DND-41 (cell line): ENCODE data around the gene SPRR4.

Experiments used
- ATAC-seq: fragments of 200-7000 bp; cut with Tn5 transposase; 3 replicates; pipeline ENCODE4 v1.9.1; 2021; ENCODE audit warnings: low read depth; ENCODE audit not compliant: insufficient read depth
- DNase-seq: peaks from one replicate; pipeline ENCODE4 v3.0.0-alpha.2; 2020
- H2AFZ ChIP-seq: 2 replicates; pipeline ENCODE4 v1.6.0; 2012; ENCODE audit warnings: low read depth, low read length
- H3K27ac ChIP-seq: 2 replicates; pipeline ENCODE4 v1.5.1; 2012; ENCODE audit warnings: low read length, inconsistent platforms
- H3K27me3 ChIP-seq: fragments of 200-600 bp; sonication (generic); 2 replicates; pipeline ENCODE4 v1.6.0; 2012; ENCODE audit warnings: low read length, mild to moderate bottlenecking, inconsistent platforms; ENCODE audit not compliant: insufficient read depth, poor library complexity
- H3K36me3 ChIP-seq: 2 replicates; pipeline ENCODE4 v1.5.1; 2012; ENCODE audit warnings: low read length, inconsistent platforms; ENCODE audit not compliant: insufficient read depth
- H3K4me1 ChIP-seq: 2 replicates; pipeline ENCODE4 v1.5.1; 2012; ENCODE audit warnings: mild to moderate bottlenecking, low read length; ENCODE audit not compliant: insufficient read depth
- H3K4me2 ChIP-seq: 2 replicates; pipeline ENCODE4 v1.6.0; 2012; ENCODE audit warnings: mild to moderate bottlenecking, moderate library complexity, low read length, inconsistent platforms; ENCODE audit not compliant: insufficient read depth
- H3K4me3 ChIP-seq, 2 experiments: fragments of 200-600 bp in 1 of 2; shearing (Covaris generic) in 1 of 2; 2 replicates each; pipeline ENCODE4 v1.5.1; 2012 to 2016; ENCODE audit warnings: inconsistent platforms in 2 of 2, low read length in 2 of 2, mild to moderate bottlenecking in 2 of 2, low read depth in 1 of 2, moderate library complexity in 1 of 2
- H3K79me2 ChIP-seq: 2 replicates; pipeline ENCODE4 v1.6.0; 2012; ENCODE audit warnings: low read length, inconsistent platforms; ENCODE audit not compliant: insufficient read depth
- H3K9ac ChIP-seq: 2 replicates; pipeline ENCODE4 v1.6.0; 2012; ENCODE audit warnings: low read depth, mild to moderate bottlenecking, inconsistent platforms, low read length, moderate library complexity
- H3K9me3 ChIP-seq: 2 replicates; pipeline ENCODE4 v1.5.1; 2012; ENCODE audit warnings: low read length, moderate library complexity, mild to moderate bottlenecking, inconsistent platforms; ENCODE audit not compliant: insufficient read depth, severe bottlenecking
- H4K20me1 ChIP-seq: 2 replicates; pipeline ENCODE4 v1.6.0; 2012; ENCODE audit warnings: low read length; ENCODE audit not compliant: insufficient read depth
- EZH2 ChIP-seq: IDR thresholded peaks from 3 replicates; pipeline ENCODE4 v1.6.1; 2012; ENCODE audit warnings: borderline replicate concordance, low read depth, mild to moderate bottlenecking, moderate library complexity, low read length, inconsistent platforms; ENCODE audit not compliant: severe bottlenecking
- TF ChIP-seq, protein P1 (sequence below): IDR thresholded peaks from 2 replicates; pipeline ENCODE4 v1.5.1; 2012; ENCODE audit warnings: borderline replicate concordance, low read length, moderate library complexity, mild to moderate bottlenecking; ENCODE audit not compliant: poor library complexity, severe bottlenecking; ENCODE audit errors: extremely low read depth

SPRR4 gene

DNA sequence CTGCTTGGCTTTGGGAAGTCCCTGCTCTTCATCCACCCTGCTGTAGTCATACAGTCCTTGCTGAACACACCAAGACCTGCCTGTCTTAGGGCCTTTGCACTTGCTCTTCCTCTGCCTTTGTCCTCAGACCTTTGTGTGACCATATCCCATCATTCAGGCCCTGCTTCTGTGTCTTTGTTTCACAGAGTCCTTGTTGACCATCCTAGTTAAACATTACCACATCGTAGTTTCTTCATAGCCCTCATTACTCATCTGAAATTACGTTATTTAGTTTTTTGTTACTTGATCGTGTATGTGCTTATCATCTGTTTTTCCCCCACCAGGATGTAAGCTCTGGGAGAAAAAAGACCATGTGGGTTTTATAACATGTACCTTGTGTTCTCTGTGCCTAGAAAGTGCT is 41.8 kb upstream of the SPRR4 start:
- no peak overlapping the region for H2AFZ ChIP-seq
- no peak overlapping the region for H3K4me3 ChIP-seq
- no peaks in the 10 kb centered on the region for H3K4me1 ChIP-seq
- TF ChIP-seq, protein P1, sequence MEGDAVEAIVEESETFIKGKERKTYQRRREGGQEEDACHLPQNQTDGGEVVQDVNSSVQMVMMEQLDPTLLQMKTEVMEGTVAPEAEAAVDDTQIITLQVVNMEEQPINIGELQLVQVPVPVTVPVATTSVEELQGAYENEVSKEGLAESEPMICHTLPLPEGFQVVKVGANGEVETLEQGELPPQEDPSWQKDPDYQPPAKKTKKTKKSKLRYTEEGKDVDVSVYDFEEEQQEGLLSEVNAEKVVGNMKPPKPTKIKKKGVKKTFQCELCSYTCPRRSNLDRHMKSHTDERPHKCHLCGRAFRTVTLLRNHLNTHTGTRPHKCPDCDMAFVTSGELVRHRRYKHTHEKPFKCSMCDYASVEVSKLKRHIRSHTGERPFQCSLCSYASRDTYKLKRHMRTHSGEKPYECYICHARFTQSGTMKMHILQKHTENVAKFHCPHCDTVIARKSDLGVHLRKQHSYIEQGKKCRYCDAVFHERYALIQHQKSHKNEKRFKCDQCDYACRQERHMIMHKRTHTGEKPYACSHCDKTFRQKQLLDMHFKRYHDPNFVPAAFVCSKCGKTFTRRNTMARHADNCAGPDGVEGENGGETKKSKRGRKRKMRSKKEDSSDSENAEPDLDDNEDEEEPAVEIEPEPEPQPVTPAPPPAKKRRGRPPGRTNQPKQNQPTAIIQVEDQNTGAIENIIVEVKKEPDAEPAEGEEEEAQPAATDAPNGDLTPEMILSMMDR: no peak
- no peak for TF ChIP-seq EZH2
- H3K9me3 ChIP-seq: no peaks in the 10 kb centered on the region
- ATAC-seq: no peak
- no peak overlapping the region for H3K9ac ChIP-seq
- H3K27ac ChIP-seq: no peak overlapping the region
- H3K4me2 ChIP-seq: no peak overlapping the region
- peaks cover 10% of the 10 kb centered on the region for H3K27me3 ChIP-seq
- no peak for DNase-seq
- no peaks in the 10 kb centered on the region for H3K36me3 ChIP-seq
- H3K79me2 ChIP-seq: no peaks in the 10 kb centered on the region
- no peaks in the 10 kb centered on the region; the same call in 1 of the 2 replicates for H4K20me1 ChIP-seq

DNA sequence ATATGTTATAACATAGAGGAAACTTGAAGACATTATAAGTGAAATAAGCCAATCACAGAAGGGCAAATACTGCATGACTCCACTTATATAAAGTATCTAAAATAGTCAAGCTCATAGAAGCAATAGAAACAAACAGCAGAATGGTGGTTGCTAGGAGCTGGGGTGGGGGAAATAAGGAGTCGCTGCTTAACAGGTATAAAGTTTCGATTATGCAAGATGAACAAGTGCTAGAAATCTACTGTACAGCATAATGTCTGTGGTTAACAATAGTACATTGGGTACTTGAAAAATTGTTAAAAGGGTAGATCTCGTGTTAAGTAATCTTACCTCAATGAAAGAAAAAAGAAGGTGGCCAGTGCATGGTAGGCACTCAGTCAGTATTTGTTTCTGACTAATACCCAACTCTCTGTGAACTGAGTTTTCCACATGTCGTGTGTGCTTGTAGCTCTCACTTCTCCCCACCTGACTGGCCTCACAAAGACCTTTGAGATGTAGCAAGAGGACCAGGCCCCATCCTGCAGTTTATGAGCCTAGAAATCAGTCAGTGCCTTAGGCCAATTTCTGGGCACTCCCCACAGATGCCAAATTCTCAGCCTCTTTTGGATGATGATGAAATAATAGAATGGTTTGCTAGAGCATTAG is 38.2 kb upstream of the SPRR4 start:
- no peaks in the 10 kb centered on the region for H3K4me1 ChIP-seq
- peaks cover 10% of the 10 kb centered on the region for H3K27me3 ChIP-seq
- no peak overlapping the region for H3K4me3 ChIP-seq
- H3K27ac ChIP-seq: no peak overlapping the region
- ATAC-seq (no peak), DNase-seq (no peak)
- H3K79me2 ChIP-seq: no peaks in the 10 kb centered on the region
- no peaks in the 10 kb centered on the region for H4K20me1 ChIP-seq
- H3K9me3 ChIP-seq: no peaks in the 10 kb centered on the region
- no peaks in the 10 kb centered on the region for H3K36me3 ChIP-seq
- H3K4me2 ChIP-seq: no peak overlapping the region
- no peak for TF ChIP-seq EZH2
- TF ChIP-seq, protein P1: no peak
- no peak overlapping the region for H2AFZ ChIP-seq
- H3K9ac ChIP-seq: no peak overlapping the region

DNA sequence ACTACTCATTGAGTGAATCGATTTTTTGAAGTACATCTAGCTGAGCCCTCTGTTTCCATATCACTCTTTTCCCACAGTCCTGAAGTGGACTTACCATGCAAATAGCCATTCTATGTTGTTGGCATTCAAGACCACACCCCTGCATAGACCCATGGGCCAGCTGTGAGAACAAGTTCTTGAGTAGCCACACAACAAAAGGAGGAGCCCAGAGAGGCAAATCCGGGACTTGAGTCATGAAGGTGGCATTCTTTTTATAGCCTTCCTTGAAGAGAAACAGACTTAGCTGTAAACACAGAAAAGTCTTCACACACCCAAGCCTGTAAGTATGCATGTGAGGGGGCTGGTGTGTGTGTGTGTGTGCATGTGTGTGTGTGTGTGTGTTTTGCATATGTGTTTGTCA is 37.3 kb upstream of the SPRR4 start:
- Histone ChIP-seq H3K36me3 (no peaks in the 10 kb centered on the region), H3K79me2 (no peaks in the 10 kb centered on the region), H3K4me2 (no peak overlapping the region), H3K27ac (no peak overlapping the region), H3K4me3 (no peak overlapping the region), H3K9ac (no peak overlapping the region), H3K4me1 (no peaks in the 10 kb centered on the region), H2AFZ (no peak overlapping the region), H3K27me3 (peaks cover 10% of the 10 kb centered on the region), H3K9me3 (no peaks in the 10 kb centered on the region), H4K20me1 (no peaks in the 10 kb centered on the region)
- no peak for TF ChIP-seq EZH2
- TF ChIP-seq, protein P1: no peak
- DNase-seq: no peak
- ATAC-seq: no peak

DNA sequence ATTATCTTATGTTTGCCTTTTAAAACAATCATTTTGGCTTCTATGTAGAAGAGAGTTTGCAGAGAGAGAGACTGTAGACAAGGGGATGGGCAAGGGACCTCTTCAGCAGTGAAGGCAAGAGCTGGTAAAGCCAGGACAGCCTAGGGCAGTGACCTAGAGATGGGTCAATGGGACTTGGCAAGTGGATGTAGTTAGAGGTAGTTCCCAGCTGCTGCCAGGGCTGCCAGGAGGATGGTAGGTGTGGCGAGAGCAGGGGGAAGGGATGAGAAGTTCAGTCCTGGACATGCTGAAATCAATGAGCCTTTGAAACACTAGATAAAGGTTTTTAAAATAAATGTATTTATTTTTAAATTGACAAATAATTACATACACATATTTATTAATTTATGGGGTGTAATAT is 29.8 kb upstream of the SPRR4 start:
- Histone ChIP-seq H3K27me3 (no peaks in the 10 kb centered on the region), H3K9me3 (no peaks in the 10 kb centered on the region), H3K4me3 (no peak overlapping the region), H3K9ac (no peak overlapping the region), H3K79me2 (no peaks in the 10 kb centered on the region), H3K27ac (no peak overlapping the region), H4K20me1 (no peaks in the 10 kb centered on the region), H2AFZ (no peak overlapping the region), H3K4me2 (no peak overlapping the region), H3K4me1 (no peaks in the 10 kb centered on the region), H3K36me3 (no peaks in the 10 kb centered on the region)
- DNase-seq (no peak), ATAC-seq (no peak)
- no peak for TF ChIP-seq EZH2
- TF ChIP-seq, protein P1: no peak
